GM21526 (cell line): ENCODE results near the gene NOS1AP.

Experiments used
- ATAC-seq: cut with Tn5 transposase; IDR thresholded peaks from one replicate; pipeline ENCODE4 v1.9.1; 2021; ENCODE audit warnings: moderate library complexity; ENCODE audit not compliant: unreplicated experiment, low FRiP score

Gene NOS1AP

DNA sequence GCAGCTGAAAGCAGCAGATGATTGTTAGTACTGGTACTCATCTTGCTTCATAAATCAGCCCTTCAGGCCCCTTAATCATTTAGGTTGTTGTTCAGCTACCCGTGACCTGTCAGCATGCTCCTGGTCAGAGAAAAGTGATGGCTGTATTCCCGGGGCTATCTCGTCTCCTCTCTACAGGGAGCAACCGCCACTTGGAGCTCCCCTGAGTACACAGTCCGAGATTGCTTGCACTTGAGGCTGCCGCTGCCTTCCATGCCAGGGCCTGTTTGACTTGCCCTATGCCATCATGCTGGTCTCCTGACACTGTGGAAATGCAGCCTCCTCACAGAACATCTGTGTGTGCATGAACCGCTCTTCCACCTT is 209.6 kb downstream of the NOS1AP start:
- ATAC-seq, result no peak

GRCh38 chr1:162281426-162281825 is 211.9 kb downstream of the NOS1AP start:
- ATAC-seq, result no peak

- ATAC-seq, result no peak
Measured at GRCh38 chr1:162283657-162284056, 214.2 kb downstream of the NOS1AP start.

GRCh38 chr1:162284206-162284955 is 214.9 kb downstream of the NOS1AP start:
- no peak for ATAC-seq

GRCh38 chr1:162285149-162285561 is 215.7 kb downstream of the NOS1AP start:
- ATAC-seq, result no peak

- no peak for ATAC-seq
Measured at GRCh38 chr1:162291000-162291399, 221.5 kb downstream of the NOS1AP start.

GRCh38 chr1:162292422-162292849 is 222.9 kb downstream of the NOS1AP start:
- ATAC-seq, result no peak

DNA sequence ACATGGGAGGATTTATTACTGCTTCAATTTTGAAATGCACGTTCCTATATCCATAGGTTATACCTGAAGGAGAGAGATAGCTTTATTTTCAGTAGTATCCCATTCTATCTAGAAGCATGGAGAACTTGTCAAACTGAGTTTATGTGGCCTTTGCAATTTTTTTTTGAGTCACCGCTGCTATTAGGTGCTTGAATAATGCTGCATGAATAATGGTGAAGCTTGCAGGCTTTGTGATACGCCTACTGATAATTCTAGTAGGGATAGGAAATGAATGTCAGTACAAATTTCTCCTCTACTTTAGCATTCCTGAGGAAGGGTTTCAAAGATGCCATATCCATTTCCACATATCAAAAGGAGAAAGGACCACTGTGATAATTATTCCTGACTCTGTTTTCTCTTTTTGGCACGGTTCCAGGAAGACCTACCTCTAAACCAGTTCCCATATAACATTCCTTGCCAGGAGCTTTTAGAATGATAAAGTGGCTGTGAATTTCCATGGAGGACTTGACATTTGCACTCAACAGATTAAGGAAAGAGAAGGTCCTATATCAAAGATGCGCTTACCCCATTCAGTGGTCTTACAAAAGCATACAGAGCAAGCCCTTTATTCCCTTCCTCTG is 223.7 kb downstream of the NOS1AP start:
- ATAC-seq, result no peak

DNA sequence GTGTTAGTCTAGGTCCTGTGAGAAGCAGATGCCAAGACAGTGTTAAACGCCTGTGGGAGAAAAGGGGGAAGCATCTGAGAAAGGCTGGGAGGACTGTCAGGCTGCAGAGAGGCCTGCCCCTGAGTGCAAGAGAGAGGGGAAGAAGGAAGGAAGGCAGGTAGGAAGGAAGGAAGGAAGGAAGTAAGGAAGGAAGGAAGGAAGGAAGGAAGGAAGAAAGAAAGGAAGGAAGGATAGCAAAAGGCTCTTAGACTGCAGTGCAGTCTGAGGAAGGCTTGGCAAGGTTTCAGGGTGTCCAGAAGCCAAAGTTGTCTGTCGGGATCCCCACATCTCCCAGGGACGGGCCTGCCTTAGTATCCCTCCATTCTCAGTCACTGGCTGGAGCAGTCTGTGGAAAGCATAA is 224.5 kb downstream of the NOS1AP start:
- no peak for ATAC-seq

DNA sequence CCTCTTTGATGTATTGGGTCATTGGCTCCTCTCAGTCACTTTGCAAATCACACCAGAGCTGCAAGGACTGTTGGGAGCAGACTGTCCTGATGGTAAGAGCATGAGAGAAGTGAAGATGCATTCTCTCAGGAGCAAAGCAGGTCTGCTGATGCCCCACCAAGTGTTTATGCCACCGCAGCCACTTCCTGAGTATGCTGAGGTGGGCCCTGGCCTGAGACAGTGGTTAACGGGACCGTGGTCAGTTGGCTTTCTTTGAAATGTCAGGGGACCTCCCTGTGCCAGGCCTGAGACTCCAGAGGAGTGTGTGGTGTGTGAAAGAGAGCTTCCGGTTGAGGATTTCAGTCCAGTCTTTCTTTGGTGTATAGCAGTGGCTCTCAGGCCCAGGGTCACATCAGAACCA is 227.7 kb downstream of the NOS1AP start:
- ATAC-seq, result no peak

DNA sequence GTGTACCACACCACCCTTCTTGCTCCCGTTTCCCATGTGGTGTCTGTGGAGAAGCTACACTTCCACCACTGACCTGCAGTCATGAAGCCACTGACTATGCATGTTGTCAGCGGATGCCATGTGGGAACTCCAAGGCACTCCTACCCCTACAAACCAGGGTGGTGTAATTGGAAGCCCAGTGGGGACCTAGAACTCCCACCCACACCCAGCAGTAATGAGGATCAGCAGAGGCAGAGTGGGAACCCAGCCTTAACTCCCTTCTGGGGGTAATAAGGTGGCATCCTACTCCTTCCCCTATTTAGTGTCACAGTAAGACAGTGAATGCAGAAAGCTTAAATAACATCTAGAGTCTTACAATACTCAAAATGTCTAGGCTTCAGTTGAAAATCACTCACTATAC is 228.8 kb downstream of the NOS1AP start:
- no peak for ATAC-seq

DNA sequence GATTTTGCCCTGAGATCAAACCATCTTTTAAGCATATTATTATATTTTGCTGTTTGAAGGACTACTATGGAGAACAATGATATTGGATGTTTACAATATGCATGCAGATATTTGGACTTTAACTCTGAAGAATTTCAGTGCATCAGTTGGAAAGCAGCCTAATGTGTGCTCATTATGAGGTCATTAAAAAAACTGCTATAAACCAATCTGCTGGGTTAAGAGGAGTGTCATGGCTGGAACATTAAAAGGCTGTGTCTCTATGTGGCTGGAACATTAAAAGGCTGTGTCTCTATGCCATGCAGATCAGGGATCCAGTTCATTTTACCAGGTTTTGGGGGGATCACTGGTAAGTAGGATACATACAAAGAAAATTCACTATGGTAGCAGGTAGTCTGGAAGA is 229.5 kb downstream of the NOS1AP start:
- no peak for ATAC-seq

DNA sequence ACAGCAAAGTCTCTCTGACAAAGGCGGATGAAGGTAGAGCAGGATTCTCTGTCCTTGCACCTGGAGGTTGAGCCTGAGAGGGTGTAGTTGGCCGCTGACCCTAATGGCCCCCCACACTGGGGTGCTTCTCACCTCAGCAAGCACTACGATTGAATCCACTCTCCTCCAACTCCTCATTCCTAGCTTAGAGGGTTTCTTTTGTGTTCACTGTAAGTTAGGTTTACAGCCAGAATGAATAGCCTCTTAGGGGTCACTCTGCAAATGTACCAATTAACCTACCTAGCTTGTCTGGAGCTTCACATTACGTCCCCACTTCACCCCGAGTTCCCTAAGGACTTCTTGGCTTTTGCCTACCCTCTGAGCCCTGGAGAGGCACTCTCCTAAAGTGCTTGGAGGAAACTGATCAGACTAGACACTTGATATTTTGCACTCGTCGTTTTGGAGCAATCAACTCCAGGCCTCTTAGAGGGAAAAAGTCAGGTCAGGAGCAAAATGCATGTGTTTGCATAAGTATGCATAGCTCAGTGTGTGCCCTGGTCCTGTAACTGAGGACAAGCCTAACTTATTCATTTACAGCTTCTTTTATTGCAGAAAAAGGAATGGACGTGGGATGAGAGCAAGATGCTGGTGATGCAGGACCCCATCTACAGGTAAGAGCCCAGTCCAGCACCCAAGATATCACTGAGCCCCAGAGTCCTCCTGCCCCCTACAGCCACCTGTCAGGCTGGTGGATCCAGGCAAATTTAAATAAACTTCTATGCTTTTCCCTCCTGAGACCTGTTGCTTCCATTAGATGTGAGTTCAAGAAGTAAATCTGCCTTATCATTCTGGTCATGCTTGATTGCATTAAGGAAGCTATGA is 230.8 kb downstream of the NOS1AP start:
- ATAC-seq, result no peak

DNA sequence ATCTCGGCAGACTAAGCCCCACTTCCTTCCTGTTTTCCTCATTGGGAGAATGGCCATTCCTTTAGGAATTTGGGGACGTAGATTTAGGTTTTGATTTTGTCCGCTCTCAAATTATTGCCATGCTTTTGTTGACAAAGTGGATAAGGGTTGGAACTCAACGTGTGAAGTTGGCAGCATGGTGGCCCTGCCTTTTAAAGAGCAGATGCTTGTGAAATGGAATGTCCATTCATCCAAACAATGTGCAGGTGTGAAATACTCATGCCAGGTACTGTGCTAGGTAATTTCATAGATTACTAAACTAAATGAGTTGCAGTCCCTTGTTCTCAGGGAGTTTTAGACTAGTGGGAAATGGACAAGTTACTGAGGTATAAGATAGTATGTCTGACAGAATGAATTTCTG is 232.2 kb downstream of the NOS1AP start:
- ATAC-seq, result no peak

GRCh38 chr1:162302306-162303003 is 233.0 kb downstream of the NOS1AP start:
- no peak for ATAC-seq

- ATAC-seq, result no peak
Measured at GRCh38 chr1:162303004-162303344, 233.5 kb downstream of the NOS1AP start.

DNA sequence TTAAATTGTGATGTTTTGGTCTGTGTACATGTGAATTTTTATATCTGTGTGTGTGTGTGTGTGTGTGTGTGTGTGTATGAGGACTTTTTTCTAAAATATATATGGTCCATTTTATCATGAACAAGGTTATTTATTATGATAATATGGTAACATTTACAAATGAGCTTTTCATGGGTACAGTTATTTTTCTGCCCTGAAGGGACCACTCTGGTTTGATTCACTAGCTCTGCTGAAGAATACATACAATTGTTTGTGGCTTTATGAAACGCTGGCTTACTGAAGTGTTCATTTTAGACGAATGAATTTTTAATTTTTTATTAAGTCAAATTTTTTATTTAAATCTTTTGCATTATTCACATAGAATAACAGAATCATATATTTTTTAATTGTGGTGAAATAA is 235.2 kb downstream of the NOS1AP start:
- ATAC-seq, result no peak

DNA sequence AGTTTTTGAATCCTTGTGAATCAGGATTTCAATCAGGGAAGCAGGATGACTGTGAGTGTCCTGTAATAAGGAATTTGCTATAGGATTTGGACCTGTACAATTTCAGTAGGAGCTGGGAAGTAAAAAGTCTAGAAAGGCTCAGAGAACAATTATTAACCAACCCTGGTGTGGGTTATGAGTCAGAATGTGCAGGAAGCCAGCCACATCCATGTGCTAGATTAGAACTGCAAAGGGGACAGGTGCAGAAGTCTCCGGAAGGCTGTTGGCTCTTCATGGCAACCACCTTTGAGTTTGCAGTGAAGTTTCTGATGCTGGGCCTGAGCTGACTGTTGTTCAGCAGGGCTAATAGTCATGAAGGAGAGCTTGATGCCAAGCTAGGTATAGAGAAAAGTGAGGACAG is 236.5 kb downstream of the NOS1AP start:
- ATAC-seq, result no peak

DNA sequence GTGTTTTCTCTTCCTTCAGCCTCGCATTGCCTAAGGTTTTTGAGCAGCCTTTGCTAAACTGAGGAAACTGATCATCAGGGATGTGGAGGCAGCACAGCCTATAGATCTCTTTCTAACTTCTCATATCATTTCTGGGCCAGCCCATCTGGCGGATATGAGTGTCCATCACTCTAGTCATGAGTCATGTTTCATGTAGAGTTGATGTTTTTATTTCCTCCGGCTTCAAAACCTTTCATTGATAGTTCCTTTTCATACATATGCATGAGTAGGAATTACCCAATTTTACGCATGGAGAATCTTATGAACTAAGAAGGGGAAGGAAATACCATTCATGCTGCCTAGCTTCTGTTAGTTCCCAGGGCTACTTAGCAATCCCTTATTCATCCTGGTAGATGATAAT is 240.8 kb downstream of the NOS1AP start:
- no peak for ATAC-seq

- ATAC-seq, result no peak
Measured at GRCh38 chr1:162314206-162314605, 244.7 kb downstream of the NOS1AP start.

- ATAC-seq, result no peak
Measured at GRCh38 chr1:162315673-162316072, 246.2 kb downstream of the NOS1AP start.
